ENCODE results near the gene NPB.

DNA sequence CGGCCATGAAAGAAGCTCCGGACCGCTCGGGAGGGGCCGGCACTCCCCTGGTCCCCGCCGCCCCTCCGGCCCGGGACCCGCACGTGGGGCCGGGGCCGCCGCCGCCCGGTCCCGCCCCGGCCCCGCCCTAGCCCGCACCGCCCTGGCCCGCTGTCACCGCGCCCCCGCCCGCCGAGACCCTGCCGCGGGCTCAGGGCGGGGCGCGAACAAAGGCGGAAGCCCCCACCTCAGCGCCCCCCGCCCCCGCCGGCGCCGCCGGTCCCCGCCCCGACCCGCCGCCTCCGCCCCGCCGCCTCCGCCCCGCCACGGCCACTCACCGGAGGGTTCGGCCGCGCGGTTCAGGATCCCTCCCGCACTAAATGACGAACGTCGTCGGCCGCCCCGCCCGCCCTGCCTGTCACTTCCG, 31.1 kb upstream of the NPB start, which contains the start of gene ARHGDIA:
- TF ChIP-seq, protein P1, sequence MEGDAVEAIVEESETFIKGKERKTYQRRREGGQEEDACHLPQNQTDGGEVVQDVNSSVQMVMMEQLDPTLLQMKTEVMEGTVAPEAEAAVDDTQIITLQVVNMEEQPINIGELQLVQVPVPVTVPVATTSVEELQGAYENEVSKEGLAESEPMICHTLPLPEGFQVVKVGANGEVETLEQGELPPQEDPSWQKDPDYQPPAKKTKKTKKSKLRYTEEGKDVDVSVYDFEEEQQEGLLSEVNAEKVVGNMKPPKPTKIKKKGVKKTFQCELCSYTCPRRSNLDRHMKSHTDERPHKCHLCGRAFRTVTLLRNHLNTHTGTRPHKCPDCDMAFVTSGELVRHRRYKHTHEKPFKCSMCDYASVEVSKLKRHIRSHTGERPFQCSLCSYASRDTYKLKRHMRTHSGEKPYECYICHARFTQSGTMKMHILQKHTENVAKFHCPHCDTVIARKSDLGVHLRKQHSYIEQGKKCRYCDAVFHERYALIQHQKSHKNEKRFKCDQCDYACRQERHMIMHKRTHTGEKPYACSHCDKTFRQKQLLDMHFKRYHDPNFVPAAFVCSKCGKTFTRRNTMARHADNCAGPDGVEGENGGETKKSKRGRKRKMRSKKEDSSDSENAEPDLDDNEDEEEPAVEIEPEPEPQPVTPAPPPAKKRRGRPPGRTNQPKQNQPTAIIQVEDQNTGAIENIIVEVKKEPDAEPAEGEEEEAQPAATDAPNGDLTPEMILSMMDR (IDR thresholded peaks at IDR 0.05; ENCODE audit: low read depth, low read length, missing input control): no peak
- TF ChIP-seq GABPA (IDR thresholded peaks at IDR 0.05 in 1 of 2, conservative IDR thresholded peaks at IDR 0.05 in 1 of 2): no peak
- TF ChIP-seq YY1 (IDR thresholded peaks at IDR 0.05): no peak
- TF ChIP-seq TAF1 (conservative IDR thresholded peaks at IDR 0.05): no peak

Measured in liver (tissue), 3 donors.